Measurements from ENCODE around the gene NR3C2.

Gene NR3C2

DNA sequence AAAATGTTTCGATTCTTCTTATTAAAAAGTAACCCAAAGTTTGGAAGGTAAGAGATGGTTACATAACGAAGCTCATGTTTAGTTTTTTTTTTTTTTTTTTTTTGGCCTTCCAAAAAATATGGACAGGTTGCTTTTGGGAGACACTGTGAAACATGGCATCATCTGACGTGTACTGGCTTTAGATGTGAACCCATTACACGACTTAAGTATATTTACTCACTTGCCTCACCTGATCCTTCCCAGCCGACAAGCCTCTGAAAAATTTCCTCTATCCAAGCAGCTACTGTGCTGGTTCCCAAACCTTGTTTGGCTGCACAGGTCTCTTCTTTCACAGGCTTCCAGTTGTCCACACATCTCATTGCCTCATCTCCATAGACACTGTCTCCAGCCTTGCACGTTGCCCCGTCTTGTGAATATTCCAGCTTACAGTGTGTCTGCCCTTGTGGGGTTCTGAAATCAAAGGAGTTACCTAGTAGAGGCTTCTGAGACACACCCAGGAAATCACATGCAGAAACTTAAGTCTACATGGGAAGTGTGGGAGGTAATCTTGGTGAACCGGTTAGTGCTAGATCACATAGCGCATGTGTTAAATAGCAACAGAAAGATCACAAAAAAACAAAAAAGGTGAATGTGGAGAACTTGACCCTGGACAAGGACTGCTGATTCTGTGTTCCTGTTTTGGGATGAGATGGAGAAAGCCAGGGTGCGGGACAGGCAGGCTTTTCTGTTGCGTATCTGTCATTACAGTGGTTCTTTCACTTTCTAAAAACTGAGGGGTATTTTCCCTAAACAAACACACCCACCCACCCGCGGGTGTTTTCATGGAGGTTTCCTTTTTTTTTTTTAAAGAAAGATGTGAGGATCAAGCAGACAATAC lies 381.7 kb downstream of the NR3C2 start:
- no peak for ATAC-seq
- no peak for TF ChIP-seq GLIS3 (CRISPR knock-in tag; IDR thresholded peaks at IDR 0.05)
- no peak for TF ChIP-seq OSR1 (CRISPR knock-in tag; IDR thresholded peaks at IDR 0.05)
- TF ChIP-seq SNAI2 (CRISPR knock-in tag; IDR thresholded peaks at IDR 0.05) = no peak
- no peak for TF ChIP-seq ZNF565 (CRISPR knock-in tag; conservative IDR thresholded peaks at IDR 0.05; ENCODE audit: low read depth)

DNA sequence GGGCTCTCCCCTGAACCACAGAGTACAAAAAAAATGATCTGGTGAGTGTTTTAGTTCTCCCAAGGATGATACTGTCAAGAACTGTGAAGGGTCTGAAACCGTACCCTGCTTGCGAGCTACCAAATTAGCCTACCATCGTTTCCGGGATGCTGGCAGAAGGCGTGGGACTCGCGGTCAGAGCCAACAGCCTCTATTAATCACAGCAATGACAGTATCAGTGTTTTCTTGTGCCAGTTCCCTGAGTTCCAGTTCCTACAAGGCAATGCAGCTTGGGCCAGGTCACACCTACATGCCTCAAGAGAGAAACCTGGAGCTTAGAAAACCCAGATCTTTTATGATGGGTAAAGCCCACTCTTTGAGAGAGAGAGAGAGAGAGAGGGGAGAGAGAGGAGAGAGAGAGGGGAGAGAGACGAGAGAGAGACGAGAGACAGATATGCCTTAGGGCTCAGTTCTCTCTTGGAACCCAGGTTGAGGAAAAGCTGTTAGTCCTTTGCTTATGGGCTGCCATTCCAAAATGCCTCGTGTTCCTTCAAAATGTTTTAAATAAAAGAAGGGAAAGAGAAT lies 382.5 kb downstream of the NR3C2 start:
- ATAC-seq = no peak
- TF ChIP-seq CSDC2 (CRISPR knock-in tag; IDR thresholded peaks at IDR 0.05) (no peak), POU6F1 (CRISPR knock-in tag; IDR thresholded peaks at IDR 0.05; ENCODE audit: borderline replicate concordance, low read depth) (no peak), OSR1 (CRISPR knock-in tag; IDR thresholded peaks at IDR 0.05) (no peak), ISL1 (CRISPR knock-in tag; IDR thresholded peaks at IDR 0.05) (no peak), ZNF70 (CRISPR knock-in tag; IDR thresholded peaks at IDR 0.05) (no peak), GLIS3 (CRISPR knock-in tag; IDR thresholded peaks at IDR 0.05) (no peak), SNAI2 (CRISPR knock-in tag; IDR thresholded peaks at IDR 0.05) (no peak), ZFP30 (CRISPR knock-in tag; IDR thresholded peaks at IDR 0.05) (no peak)
- TF ChIP-seq, protein P1, sequence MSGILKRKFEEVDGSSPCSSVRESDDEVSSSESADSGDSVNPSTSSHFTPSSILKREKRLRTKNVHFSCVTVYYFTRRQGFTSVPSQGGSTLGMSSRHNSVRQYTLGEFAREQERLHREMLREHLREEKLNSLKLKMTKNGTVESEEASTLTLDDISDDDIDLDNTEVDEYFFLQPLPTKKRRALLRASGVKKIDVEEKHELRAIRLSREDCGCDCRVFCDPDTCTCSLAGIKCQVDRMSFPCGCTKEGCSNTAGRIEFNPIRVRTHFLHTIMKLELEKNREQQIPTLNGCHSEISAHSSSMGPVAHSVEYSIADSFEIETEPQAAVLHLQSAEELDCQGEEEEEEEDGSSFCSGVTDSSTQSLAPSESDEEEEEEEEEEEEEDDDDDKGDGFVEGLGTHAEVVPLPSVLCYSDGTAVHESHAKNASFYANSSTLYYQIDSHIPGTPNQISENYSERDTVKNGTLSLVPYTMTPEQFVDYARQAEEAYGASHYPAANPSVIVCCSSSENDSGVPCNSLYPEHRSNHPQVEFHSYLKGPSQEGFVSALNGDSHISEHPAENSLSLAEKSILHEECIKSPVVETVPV (CRISPR knock-in tag; IDR thresholded peaks at IDR 0.05) = no peak
- TF ChIP-seq, protein P2, sequence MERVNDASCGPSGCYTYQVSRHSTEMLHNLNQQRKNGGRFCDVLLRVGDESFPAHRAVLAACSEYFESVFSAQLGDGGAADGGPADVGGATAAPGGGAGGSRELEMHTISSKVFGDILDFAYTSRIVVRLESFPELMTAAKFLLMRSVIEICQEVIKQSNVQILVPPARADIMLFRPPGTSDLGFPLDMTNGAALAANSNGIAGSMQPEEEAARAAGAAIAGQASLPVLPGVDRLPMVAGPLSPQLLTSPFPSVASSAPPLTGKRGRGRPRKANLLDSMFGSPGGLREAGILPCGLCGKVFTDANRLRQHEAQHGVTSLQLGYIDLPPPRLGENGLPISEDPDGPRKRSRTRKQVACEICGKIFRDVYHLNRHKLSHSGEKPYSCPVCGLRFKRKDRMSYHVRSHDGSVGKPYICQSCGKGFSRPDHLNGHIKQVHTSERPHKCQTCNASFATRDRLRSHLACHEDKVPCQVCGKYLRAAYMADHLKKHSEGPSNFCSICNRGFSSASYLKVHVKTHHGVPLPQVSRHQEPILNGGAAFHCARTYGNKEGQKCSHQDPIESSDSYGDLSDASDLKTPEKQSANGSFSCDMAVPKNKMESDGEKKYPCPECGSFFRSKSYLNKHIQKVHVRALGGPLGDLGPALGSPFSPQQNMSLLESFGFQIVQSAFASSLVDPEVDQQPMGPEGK (CRISPR knock-in tag; IDR thresholded peaks at IDR 0.05; ENCODE audit: borderline replicate concordance) = no peak

DNA sequence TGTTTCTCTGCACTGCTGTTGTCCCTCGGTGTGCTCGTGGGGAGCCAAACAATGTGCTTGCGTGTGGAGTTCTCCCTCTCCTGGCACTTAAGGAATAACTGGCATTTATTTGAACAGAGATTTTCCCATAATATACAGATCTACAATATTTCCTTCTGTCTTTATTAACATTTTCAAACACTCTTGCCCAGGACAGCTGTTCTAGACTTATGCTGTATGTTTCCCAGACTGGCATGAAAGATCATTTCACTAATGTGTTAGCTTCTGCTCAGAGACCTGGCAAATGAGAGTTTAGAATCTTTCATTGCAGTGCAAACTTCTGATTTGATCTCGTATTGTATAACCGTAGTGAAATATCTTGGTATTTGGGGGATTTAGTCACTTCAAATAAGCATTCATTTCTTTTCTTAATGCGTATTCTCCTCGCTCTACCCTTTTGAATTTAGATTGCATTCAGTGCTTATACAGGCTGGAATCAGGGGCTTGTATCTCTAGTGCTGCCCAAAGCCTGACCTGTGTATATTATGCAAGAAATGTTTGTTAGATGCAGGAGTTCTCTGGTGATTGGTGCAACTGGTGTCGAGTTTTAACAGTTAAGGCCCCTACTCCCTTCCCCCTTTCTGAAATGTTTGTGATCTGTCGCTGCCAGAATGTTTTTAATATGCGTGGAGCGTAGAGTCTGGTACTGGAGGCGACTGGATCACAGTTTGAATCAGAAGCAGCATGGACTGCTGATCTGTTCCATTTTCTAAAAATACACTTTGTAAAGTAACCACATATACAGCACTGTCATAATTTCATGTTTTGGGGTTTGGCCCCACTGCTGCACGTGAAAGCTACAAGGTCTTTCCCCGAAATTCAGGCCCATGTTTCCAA lies 384.0 kb downstream of the NR3C2 start:
- no peak for ATAC-seq
- TF ChIP-seq, protein P1 (CRISPR knock-in tag; IDR thresholded peaks at IDR 0.05) = no peak
- no peak for TF ChIP-seq ESRRG (CRISPR knock-in tag; IDR thresholded peaks at IDR 0.05)
- no peak for TF ChIP-seq POU6F1 (CRISPR knock-in tag; IDR thresholded peaks at IDR 0.05; ENCODE audit: borderline replicate concordance, low read depth)
- no peak for TF ChIP-seq ZNF70 (CRISPR knock-in tag; IDR thresholded peaks at IDR 0.05)
- no peak for TF ChIP-seq ZFP30 (CRISPR knock-in tag; IDR thresholded peaks at IDR 0.05)
- TF ChIP-seq ARNTL (CRISPR knock-in tag; IDR thresholded peaks at IDR 0.05; ENCODE audit: borderline replicate concordance, low read depth) = no peak
- TF ChIP-seq BACH2 (CRISPR knock-in tag; IDR thresholded peaks at IDR 0.05; ENCODE audit: borderline replicate concordance) = no peak
- no peak for TF ChIP-seq ISL1 (CRISPR knock-in tag; IDR thresholded peaks at IDR 0.05)
- no peak for TF ChIP-seq ZFP3 (CRISPR knock-in tag; IDR thresholded peaks at IDR 0.05)
- no peak for TF ChIP-seq PPARA (CRISPR knock-in tag; IDR thresholded peaks at IDR 0.05; ENCODE audit: borderline replicate concordance)
